MM.1S (cell line): ENCODE results near the gene ZDHHC23.

ENCODE experiments used
- DNase-seq: peaks from one replicate; pipeline ENCODE4 v3.0.0-alpha.2; 2015
- H2AFZ ChIP-seq: fragments of 300-600 bp; sonication (generic); 2 replicates; pipeline ENCODE4 v1.6.0; 2016; ENCODE audit warnings: antibody characterized with exemption, low read length
- H3F3A ChIP-seq: fragments of 300-600 bp; sonication (generic); 2 replicates; pipeline ENCODE4 v1.6.1; 2016; ENCODE audit warnings: mild to moderate bottlenecking, antibody characterized with exemption, low read length, moderate library complexity, mixed read lengths; ENCODE audit not compliant: insufficient read depth
- H3K27ac ChIP-seq: fragments of 300-600 bp; sonication (generic); 2 replicates; pipeline ENCODE4 v1.5.1; 2016; ENCODE audit warnings: mild to moderate bottlenecking, low read length
- H3K27me3 ChIP-seq: fragments of 300-600 bp; sonication (generic); replicated peaks from 2 replicates; pipeline ENCODE4 v1.6.0; 2016; ENCODE audit warnings: low read length; ENCODE audit not compliant: insufficient read depth
- H3K36me3 ChIP-seq: fragments of 300-600 bp; sonication (generic); replicated peaks from 2 replicates; pipeline ENCODE4 v1.6.1; 2016; ENCODE audit warnings: mild to moderate bottlenecking, low read length, mixed read lengths; ENCODE audit not compliant: insufficient read depth
- H3K4me1 ChIP-seq: fragments of 300-600 bp; sonication (generic); 2 replicates; pipeline ENCODE4 v1.6.1; 2016; ENCODE audit warnings: low read length, mixed read lengths
- H3K4me2 ChIP-seq: fragments of 300-600 bp; sonication (generic); 2 replicates; pipeline ENCODE4 v1.6.0; 2016; ENCODE audit warnings: low read depth, low read length
- H3K4me3 ChIP-seq: fragments of 300-600 bp; sonication (generic); 2 replicates; pipeline ENCODE4 v1.5.1; 2016; ENCODE audit warnings: low read length, mixed read lengths
- H3K79me2 ChIP-seq: fragments of 300-600 bp; sonication (generic); 2 replicates; pipeline ENCODE4 v1.6.1; 2016; ENCODE audit warnings: mixed run types, low read length, mixed read lengths
- H3K9ac ChIP-seq: fragments of 300-600 bp; sonication (generic); 2 replicates; pipeline ENCODE4 v1.6.1; 2016; ENCODE audit warnings: low read length, mixed read lengths
- H3K9me2 ChIP-seq: fragments of 300-600 bp; sonication (generic); replicated peaks from 2 replicates; pipeline ENCODE4 v1.6.1; 2016; ENCODE audit warnings: mild to moderate bottlenecking, low read length, mixed read lengths; ENCODE audit not compliant: insufficient read depth
- H3K9me3 ChIP-seq: fragments of 300-600 bp; sonication (generic); replicated peaks from 2 replicates; pipeline ENCODE4 v1.6.1; 2016; ENCODE audit warnings: mild to moderate bottlenecking, low read length, mixed read lengths; ENCODE audit not compliant: insufficient read depth
- H4K20me1 ChIP-seq: fragments of 300-600 bp; sonication (generic); 2 replicates; pipeline ENCODE4 v1.6.1; 2016; ENCODE audit warnings: mild to moderate bottlenecking, low read length, moderate library complexity, mixed read lengths; ENCODE audit not compliant: insufficient read depth
- EZH2 ChIP-seq: fragments of 300-600 bp; sonication (generic); optimal IDR thresholded peaks from 2 replicates; pipeline ENCODE3; 2017; ENCODE audit warnings: low read depth, mild to moderate bottlenecking, antibody characterized with exemption, low read length, mixed read lengths
- EZH2phosphoT487 ChIP-seq: fragments of 300-600 bp; sonication (generic); IDR thresholded peaks from 2 replicates; pipeline ENCODE4 v1.6.1; 2018; ENCODE audit warnings: antibody characterized with exemption, low read length
- TF ChIP-seq, protein P1 (sequence below): fragments of 300-600 bp; sonication (generic); IDR thresholded peaks from 2 replicates; pipeline ENCODE4 v1.5.1; 2016; ENCODE audit warnings: antibody characterized with exemption, low read length, mixed read lengths

Gene ZDHHC23

DNA sequence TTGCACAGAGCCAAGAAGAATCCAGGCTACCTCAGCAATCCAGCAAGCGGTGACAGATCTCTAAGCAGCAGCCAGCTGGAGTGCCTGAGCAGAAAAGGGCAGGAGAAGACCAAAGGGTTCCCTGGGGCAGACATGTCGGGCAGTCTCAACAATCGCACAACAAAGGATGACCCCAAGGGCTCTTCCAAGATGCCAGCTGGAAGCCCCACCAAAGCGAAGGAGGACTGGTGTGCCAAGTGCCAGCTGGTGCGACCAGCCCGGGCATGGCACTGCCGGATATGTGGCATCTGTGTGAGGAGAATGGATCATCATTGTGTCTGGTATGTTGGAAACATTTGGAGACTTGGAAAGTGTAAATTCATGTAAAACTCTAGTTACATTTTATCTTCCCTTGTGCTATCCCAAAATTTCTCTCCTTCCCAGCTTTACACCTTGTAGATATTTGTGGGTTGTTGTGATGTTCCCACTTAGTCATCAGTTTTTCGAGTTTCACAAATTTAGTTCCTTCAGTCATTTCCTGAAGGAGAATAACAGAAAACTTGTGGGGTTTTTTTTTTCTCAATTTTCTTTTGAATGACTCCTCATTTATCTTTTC lies 6.4 kb downstream of the ZDHHC23 start:
- H3K36me3 ChIP-seq, result peaks cover 3% of the 10 kb centered on the region
- 0 out of 2 replicates have a peak overlapping the region, but pooled peaks have one; percentile 1 for H3K4me3 ChIP-seq
- no peaks in the 10 kb centered on the region for H4K20me1 ChIP-seq
- no peak for DNase-seq
- H3K4me2 ChIP-seq, result peak overlapping the region; percentile 17
- no peaks in the 10 kb centered on the region for H3K27me3 ChIP-seq
- no peaks in the 10 kb centered on the region for H3K9me3 ChIP-seq
- no peaks in the 10 kb centered on the region for H3F3A ChIP-seq
- no peaks in the 10 kb centered on the region for H3K9me2 ChIP-seq
- H3K9ac ChIP-seq, result no peak overlapping the region
- H2AFZ ChIP-seq, result no peak overlapping the region
- peaks cover 13% of the 10 kb centered on the region for H3K79me2 ChIP-seq
- TF ChIP-seq, protein P1, sequence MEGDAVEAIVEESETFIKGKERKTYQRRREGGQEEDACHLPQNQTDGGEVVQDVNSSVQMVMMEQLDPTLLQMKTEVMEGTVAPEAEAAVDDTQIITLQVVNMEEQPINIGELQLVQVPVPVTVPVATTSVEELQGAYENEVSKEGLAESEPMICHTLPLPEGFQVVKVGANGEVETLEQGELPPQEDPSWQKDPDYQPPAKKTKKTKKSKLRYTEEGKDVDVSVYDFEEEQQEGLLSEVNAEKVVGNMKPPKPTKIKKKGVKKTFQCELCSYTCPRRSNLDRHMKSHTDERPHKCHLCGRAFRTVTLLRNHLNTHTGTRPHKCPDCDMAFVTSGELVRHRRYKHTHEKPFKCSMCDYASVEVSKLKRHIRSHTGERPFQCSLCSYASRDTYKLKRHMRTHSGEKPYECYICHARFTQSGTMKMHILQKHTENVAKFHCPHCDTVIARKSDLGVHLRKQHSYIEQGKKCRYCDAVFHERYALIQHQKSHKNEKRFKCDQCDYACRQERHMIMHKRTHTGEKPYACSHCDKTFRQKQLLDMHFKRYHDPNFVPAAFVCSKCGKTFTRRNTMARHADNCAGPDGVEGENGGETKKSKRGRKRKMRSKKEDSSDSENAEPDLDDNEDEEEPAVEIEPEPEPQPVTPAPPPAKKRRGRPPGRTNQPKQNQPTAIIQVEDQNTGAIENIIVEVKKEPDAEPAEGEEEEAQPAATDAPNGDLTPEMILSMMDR, result no peak
- TF ChIP-seq EZH2 (no peak), EZH2phosphoT487 (no peak)
- H3K4me1 ChIP-seq, result peaks cover 31% of the 10 kb centered on the region
- H3K27ac ChIP-seq, result no peak overlapping the region; the same call in 1 of the 2 replicates

DNA sequence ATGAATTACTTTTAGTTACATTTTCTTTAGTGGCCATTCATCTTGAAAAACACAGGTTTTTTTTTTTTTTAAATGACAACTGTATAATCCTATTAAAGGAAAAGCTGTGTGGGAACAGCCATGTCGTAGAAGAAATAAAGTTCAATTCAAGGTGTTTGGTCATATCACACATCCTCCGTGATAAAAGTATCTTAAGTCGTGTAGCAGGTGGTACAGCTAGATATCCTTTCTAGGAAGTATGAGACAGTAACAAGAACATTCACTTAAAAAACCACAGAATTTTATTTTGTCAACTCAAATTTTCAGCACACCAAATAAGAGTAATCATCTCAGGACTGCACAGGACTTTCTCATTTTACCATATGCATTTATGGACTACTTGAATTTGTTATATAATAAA lies 16.1 kb downstream of the ZDHHC23 start:
- TF ChIP-seq EZH2phosphoT487 (no peak), EZH2 (no peak)
- TF ChIP-seq, protein P1, result no peak
- Histone ChIP-seq H3K27me3 (no peaks in the 10 kb centered on the region), H2AFZ (no peak overlapping the region), H3K4me2 (no peak overlapping the region), H3K9me2 (no peaks in the 10 kb centered on the region), H3K36me3 (peaks cover 5% of the 10 kb centered on the region; the same call in 1 of the 2 replicates), H3K27ac (no peak overlapping the region), H3K4me3 (no peak overlapping the region), H3K79me2 (no peaks in the 10 kb centered on the region), H3K4me1 (no peaks in the 10 kb centered on the region), H4K20me1 (no peaks in the 10 kb centered on the region), H3K9ac (no peak overlapping the region), H3F3A (no peaks in the 10 kb centered on the region), H3K9me3 (no peaks in the 10 kb centered on the region)
- no peak for DNase-seq

- H3K27me3 ChIP-seq, result no peaks in the 10 kb centered on the region
- no peak overlapping the region for H3K9ac ChIP-seq
- no peaks in the 10 kb centered on the region for H4K20me1 ChIP-seq
- no peak overlapping the region for H2AFZ ChIP-seq
- H3K36me3 ChIP-seq, result 0 out of 2 replicates have a peak, but pooled peaks cover 2% of the 10 kb centered on the region
- no peaks in the 10 kb centered on the region for H3K4me1 ChIP-seq
- H3K4me3 ChIP-seq, result no peak overlapping the region
- H3K79me2 ChIP-seq, result no peaks in the 10 kb centered on the region
- no peaks in the 10 kb centered on the region for H3F3A ChIP-seq
- no peak for DNase-seq
- H3K9me3 ChIP-seq, result no peaks in the 10 kb centered on the region
- no peak overlapping the region for H3K27ac ChIP-seq
- no peak overlapping the region for H3K4me2 ChIP-seq
- TF ChIP-seq EZH2 (no peak), EZH2phosphoT487 (no peak)
- TF ChIP-seq, protein P1, result no peak
- no peaks in the 10 kb centered on the region for H3K9me2 ChIP-seq
Observed at GRCh38 chr3:113966172-113966571, 18.4 kb downstream of the ZDHHC23 start.
